Stimulated activated CD4-positive, alpha-beta T cell treated with anti-CD3 and anti-CD28 coated beads, Interleukin-12 subunit alpha, Interleukin-12 subunit beta, amount 100 ng/mL, for 24 hours (primary cell): ENCODE data around the gene BIRC6.
"Not testable (repeated sequence)": the region's sequence is repeated elsewhere in the genome, so short reads cannot be mapped to it uniquely, and the experiment has no call there.

ENCODE experiments used
- DNase-seq, 2 experiments: peaks; one replicate each; pipeline ENCODE4 v3.0.0-alpha.2; 2020; ENCODE audit warnings: low read depth in 2 of 2

Gene BIRC6

GRCh38 chr2:32617599-32618189, 260.9 kb downstream of the BIRC6 start:
- no peak for DNase-seq

GRCh38 chr2:32622570-32623310, 265.9 kb downstream of the BIRC6 start:
- no peak for DNase-seq

GRCh38 chr2:32623311-32623706, 266.5 kb downstream of the BIRC6 start:
- no peak for DNase-seq

GRCh38 chr2:32624812-32625211, 268.0 kb downstream of the BIRC6 start:
- DNase-seq, result no peak

- DNase-seq, result no peak
These were observed 269.9 kb downstream of the BIRC6 start for GRCh38 chr2:32626639-32627221.

- peak in 1 of 2 experiments; percentile 10 for DNase-seq
These were observed 270.6 kb downstream of the BIRC6 start for GRCh38 chr2:32627441-32627813.

GRCh38 chr2:32627814-32628579, 271.2 kb downstream of the BIRC6 start, which contains the start of gene TTC27:
Gene TTC27 (plus strand): TSS chr2:32628050. CDS start chr2:32628293, 243 bp downstream.
- peak; percentile 89 to 93 for DNase-seq

- no peak for DNase-seq
These were observed 275.3 kb downstream of the BIRC6 start for GRCh38 chr2:32632089-32632488.

- no peak for DNase-seq
These were observed 276.2 kb downstream of the BIRC6 start for GRCh38 chr2:32633040-32633439.

GRCh38 chr2:32638548-32638947, 281.7 kb downstream of the BIRC6 start:
- not testable (repeated sequence) for DNase-seq

GRCh38 chr2:32641180-32641579, 284.4 kb downstream of the BIRC6 start:
- no peak for DNase-seq

- DNase-seq, result no peak
These were observed 290.4 kb downstream of the BIRC6 start for GRCh38 chr2:32647180-32647651.

GRCh38 chr2:32652555-32653209, 295.9 kb downstream of the BIRC6 start:
- DNase-seq, result no peak

GRCh38 chr2:32656069-32656468, 299.2 kb downstream of the BIRC6 start:
- no peak for DNase-seq

- no peak for DNase-seq
These were observed 307.0 kb downstream of the BIRC6 start for GRCh38 chr2:32663864-32664263.

- DNase-seq, result no peak
These were observed 309.9 kb downstream of the BIRC6 start for GRCh38 chr2:32666704-32667103.

- DNase-seq, result no peak
These were observed 311.4 kb downstream of the BIRC6 start for GRCh38 chr2:32668254-32668653.
